ENCODE results near the gene GCA.

GCA gene, protein sequence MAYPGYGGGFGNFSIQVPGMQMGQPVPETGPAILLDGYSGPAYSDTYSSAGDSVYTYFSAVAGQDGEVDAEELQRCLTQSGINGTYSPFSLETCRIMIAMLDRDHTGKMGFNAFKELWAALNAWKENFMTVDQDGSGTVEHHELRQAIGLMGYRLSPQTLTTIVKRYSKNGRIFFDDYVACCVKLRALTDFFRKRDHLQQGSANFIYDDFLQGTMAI

DNA sequence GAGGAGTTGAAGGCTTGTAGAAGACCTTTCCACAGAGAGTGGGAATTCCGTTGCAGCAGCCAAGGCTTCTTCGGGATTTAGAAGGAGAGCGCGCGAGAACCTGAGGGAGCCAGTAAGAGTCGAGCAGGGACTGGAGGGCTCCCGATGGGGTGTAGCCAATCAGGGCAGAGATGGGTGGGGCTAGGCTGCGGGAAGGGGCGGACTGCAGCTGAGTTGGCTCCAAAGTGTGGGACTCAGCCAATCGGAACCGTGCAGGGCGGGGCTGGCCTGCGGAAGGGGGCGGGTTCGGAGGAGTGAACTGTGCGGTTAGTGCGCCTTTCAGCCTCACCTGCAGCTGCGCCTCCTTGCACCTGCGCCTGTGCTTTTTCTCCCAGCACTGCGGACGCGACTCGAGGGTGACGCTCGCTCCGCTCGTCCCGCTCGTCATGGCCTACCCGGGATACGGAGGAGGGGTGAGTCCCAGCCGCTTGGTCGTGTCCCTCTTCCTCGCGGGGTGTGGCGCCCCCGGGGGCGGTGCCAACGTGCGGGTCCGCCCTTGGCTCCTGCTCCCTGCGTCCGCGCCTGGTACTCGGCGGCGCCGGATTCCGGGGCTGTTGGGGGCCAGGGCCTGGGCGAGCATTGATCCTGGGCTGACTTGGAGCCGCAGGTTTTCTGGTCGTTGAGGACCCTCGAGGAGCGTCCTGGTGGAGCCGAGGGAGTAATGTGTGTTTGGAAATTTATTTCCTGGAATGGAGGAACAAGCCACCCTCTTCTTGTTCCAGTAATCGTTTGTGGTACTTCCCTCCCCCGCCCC lies at the start of gene GCA:
Gene GCA, plus strand, starts transcription at position 309 of the 793 bp plus-strand sequence. Its CDS starts 117 bp downstream, at position 426.
- DNase-seq: peak; percentile 98

DNA sequence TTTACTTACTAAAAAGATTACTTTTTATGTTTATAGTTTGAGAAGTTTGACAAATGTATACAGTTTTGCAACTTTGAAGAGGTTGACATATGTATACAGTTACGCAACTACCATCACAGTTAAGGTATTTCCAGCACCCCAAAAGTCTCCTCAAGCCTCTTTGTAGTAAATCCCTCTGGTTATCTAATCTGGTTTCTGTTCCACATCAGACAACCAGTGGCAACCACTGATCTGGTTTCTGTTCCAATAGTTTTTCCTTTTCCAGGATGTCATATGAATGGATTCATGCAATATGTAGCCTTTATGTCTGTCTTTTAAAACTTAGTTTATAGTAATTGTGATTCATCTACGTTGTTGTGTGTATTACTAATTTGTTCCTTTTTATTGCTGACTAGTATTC lies 48.9 kb upstream of the GCA start:
- no peak for DNase-seq

DNA sequence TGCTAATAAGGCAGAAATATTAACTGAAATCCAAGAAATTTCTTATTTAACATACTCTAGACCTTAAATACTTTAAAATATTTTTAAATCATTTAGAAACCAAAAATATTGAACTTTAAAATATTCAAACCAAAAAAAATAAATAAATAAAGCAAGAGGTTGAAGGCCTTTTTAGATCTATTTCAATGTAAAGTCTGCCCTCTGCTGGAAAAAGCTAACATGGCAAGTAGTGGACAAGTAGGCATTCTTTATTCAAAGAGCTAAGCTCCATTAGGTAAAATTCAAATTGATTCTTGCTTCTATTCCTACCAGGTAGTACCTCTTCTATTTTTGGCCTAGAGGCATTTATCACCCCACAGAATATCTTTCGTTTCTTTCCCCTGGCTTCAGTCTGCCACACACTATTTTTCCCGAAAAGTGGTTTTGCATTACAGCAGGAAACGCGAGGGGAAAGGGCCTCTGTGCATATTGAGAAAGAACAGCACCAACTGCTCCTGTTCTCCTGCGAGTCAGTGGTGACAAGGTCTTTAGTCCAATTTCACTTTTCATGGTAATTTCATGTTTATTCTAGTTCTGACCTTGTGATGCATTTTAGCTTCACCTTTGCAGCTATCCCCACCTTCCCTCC lies 45.9 kb upstream of the GCA start:
- peak; percentile 86 for DNase-seq

DNA sequence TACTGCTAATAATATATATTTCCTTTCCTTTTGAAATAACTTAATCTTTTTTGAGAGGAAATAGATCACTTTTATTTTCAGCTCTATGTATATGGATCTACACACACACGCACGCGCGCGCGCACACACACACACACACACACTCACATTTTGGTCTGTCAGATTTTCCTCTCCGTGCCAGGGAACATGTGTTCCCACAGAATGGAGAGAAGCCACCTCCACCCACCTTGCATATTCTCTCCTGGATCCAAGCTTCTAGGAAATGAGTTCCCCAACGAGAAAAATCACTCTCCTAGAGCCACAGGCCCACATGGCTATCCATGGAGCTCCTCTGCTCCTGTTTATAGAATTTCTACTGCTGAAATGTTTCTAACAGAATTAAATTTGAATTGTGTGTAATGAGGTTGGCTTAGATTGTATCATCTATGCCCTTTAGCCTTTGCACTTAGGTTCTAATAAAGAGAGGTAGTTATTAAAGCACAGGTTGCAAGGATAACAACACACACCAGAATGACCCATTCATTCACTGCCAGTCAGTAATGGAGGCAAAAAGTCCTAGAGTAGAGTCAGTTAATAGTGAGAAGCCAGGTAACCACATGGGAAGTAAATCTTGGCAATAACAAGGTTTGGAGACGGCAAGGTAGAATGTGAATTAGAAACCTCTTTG lies 45.1 kb upstream of the GCA start:
- DNase-seq: no peak

DNA sequence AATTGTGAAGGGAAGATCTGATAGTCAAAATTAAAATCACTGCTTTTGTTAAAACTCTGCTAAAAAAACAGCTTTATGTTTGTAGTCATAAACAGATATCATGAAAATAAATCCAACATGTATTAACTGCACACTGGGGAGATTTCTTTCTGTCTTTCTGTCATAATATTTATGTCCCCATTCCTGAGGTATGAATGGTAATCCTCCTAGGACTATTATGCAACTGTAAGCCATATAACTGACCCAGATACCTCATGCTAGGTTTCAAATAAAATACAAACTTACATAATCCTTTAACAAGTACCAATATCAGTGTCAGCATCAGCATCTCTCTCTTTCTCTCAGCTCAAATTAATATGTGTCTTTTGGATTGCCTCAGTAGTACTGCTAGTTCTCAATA lies 43.7 kb upstream of the GCA start:
- no peak for DNase-seq

DNA sequence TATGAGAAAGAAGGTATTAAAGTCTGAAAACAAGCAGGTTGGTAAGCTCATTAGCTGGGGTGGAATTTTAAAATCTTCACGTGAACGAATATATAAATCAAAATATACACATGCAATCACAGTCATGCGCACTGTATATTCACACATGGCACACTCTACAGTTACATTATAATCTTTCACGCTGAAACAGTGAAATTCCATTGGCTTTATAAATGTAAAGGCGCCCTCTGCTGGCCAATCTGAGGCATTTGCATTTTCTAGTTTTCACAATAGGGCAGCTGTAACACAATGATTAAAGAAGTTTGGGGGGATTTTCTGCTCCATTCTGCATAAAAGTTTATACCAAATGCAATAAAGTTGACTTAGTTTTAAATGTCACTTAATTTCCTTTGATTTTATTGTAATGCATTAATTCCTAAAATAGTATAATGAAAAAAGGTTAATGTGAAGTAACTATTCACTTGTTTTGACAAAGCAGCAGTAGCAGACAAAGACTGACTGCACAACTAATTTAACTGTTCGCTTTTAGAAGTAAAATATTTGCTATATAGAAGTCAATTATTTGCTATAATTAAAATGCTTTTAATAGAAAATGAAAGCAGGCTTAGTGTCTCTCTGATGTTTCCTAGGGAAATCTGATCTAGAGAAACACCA lies 42.7 kb upstream of the GCA start:
- peak; percentile 87 for DNase-seq

DNA sequence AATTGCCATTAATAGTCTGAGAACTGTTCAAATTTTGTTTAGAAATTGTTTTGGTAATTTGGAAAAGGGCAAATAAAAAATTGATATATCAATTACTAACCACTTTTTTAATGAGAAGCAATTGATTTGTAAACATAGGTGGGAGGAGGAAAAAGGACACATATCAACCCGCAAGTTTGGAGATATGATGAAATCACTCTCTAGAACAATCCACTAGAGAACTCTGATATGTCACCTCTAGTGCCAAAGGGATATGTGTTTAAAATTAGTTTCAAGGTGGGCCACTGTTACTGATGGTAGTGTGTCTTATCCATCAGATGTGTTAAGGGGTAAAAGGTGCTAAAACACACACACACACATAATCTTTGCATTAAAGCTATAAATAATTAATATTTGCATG lies 42.1 kb upstream of the GCA start:
- DNase-seq: no peak

DNA sequence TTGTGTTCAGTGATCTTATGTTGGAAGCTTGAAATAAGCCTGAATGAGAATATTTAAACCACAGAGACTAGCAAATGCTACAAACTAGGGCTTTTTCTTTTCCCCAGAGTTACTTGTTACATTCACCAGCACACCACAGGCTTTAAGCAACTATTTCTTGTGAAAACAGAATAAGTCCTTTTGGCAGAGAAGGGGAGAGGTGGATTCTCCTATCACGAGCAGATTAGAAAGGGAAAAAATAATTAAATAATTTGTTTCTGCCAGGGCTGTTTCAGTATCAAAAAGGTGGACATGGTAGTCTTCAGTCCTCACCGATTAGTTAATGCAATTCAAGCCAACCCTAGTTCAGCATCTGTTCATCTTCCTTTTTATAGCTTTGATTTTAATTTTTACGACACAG lies 38.0 kb upstream of the GCA start:
- no peak for DNase-seq

DNA sequence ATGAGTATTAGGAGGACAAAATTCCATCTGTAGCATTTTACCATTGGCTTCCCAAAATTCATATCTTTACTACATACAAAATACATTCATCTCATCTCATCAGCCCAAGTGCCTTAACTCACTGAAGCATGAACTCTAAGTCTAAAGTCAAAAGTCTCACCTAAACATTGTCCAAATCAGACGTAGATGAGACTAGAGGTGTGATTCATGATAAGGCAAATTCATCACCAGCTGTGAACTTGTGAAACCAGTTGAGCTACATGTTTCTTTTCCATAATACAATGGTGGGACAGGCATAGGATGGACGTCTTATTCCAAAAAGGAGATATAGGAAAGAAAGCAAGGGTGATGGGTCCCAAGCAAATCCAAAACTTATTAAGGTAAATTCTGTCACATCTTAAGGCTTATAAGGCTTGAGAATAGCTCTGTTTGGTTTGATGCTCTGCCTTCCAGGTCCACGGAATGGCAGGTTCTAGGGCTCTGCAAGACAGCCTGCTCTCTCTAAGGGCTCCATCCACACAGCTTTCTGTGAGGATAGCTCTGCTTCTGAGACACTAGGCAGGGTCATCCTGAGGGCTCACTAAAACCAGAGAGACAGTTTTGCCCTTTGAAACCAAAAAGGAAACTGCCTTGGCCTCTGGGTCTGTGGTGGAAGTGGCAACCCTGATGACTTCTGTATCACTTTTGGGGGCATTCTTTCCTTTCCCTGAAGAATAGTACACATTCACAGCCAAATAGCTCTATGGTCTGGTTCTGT lies 35.0 kb upstream of the GCA start:
- DNase-seq: no peak

DNA sequence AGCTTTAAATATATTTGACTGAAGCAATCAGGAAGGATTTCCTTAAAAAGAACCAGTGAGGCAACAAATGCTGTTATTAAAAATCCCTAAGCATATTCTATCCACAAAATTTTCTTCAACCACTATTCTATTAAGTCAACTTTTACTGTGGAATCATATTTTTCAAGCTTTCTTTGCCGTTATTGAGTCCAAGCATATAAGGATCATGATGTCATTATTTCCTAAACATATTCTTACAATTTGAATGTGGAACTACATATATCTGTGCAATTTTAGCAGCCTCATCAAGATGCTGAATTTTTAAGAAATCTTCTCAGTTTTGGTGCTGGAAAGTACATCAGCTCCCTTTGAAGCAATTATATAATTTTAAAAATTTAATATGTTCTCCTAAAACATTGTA lies 31.1 kb upstream of the GCA start:
- no peak for DNase-seq

DNA sequence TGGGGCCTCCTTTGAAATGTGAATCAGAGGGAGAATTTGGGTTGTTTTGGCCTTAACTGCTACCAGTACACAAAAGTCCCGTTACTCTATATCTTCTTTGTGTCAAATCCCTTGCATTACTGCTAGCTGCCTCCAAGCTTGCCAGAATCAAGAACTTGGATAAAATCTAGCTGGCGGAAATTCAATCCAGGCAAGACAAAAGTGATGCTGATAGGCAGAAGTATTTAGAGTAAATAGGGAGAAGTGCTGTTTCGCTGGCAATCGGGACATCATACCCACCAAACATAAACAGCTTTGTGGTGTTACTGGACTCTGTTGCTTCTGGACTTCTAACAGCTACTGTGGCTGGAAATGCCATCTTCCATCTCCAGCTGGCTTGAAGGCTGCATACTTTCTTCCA lies 28.0 kb upstream of the GCA start:
- peak; percentile 14 for DNase-seq

DNA sequence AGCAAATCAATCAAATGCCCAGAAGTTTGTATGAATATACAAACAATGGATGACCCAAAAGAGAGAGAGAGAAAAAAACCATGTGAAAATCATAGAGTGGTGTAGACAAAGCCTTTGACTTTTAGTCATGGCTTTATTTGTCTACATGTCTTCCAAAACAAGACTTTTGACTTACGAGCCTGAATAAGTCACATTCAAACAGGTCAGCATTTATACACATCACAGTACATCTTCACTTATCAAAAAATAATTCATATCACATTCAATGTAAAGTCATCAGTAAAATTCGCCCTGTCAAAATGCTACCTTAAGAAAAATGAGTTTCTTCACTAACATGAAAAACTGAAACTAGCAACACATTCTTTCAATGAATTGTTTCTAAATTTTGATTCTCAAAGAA lies 27.3 kb upstream of the GCA start:
- DNase-seq: no peak

DNA sequence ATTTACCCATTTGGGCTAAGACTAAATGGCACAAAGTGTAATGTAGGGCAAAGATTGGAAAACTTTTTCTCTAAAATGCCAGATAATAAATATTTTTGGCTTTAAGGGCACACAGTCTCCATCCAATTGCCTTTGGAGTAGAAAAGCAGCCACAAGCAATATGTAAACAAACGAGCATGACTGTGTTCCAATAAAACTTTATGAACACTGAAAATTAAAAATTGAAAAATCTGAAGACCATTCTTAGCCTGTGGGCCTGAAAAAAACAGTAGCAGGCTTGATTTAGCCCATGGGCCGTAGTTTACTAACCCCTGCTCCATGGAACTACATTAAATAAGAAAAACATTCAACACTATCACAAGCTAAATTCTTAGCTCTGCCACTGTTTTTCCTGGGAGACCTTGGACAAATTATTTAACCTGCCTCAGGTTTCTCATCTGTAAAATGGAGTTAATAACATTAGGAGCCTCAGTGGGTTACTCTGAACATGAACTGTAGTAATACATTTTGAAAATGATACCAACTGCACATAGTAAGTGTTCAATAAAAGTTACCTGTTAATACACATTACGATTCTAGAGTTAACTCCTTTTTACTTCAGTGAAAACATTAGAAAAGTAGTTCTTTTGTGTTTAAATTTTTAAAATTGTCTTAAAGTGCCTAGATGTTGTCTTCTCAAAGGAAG lies 26.7 kb upstream of the GCA start:
- peak; percentile 26 for DNase-seq

DNA sequence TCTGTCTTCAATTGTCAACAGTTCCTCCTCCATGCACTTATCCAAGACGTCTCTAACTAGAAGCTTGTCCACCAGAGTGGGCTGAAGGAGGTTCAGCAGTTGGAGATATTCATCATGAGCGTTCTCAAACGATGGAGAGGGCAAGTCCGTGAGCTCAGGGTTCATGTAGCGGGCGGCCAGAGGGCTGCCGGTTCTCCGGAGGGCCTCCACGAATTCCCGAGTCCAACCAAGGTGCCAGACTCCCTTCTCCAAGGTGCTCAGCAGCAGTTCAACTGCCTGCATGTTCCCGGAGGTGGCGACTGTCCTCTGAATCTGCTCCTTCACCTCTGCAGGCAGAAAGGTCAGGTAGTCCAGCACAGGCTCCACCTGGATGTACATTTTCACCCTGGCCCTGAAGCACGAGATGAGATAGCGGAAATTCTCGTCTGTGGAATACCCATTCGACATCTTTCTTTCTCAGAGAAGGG lies 26.0 kb upstream of the GCA start:
- DNase-seq: peak; percentile 69

DNA sequence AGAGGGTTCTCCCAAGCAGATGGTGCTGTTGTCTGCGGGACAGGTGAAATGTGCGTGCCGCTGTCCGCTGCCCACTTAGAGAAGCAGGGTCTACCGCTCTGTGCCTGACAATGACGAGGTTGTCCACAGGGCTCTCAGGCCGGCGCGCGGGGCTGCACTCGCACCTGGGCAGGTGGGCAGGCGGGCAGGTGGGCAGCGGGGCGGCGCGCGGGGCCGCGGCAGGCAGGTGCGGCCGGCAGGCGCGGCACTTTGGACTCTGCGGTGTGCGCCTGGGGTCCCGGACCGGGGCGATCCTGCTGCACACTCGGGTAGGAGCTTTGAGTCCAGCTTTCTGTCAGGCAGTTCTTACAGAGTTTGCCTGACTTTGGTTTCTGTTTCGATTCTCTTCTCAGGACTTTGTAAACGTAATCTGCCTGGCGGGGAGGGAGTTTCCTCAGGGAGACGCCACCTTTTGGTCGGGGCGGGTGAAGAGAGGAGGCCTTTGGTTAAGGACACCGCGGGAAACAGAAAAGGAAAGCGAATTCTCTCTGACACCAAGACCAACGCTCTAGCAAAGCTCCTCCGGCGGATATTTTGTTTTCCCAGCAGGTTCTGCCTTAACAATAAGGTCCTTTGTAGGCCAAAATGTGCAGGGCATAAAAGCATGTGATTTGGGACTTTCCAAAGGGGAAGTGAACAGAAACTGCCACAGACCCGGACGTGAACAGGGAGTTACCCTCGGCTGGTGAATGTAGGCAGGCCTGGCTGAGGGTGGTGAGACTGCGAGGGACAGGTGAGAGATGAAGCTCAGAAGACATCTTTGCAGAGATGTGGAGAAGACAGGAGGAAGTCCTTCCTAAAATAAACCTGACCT lies 25.4 kb upstream of the GCA start, which contains the start of gene IFIH1:
Gene IFIH1, minus strand, starts transcription at position 357 of the 853 bp plus-strand sequence. CDS start 377 bp downstream, outside the sequence.
- peak; percentile 94 for DNase-seq

DNA sequence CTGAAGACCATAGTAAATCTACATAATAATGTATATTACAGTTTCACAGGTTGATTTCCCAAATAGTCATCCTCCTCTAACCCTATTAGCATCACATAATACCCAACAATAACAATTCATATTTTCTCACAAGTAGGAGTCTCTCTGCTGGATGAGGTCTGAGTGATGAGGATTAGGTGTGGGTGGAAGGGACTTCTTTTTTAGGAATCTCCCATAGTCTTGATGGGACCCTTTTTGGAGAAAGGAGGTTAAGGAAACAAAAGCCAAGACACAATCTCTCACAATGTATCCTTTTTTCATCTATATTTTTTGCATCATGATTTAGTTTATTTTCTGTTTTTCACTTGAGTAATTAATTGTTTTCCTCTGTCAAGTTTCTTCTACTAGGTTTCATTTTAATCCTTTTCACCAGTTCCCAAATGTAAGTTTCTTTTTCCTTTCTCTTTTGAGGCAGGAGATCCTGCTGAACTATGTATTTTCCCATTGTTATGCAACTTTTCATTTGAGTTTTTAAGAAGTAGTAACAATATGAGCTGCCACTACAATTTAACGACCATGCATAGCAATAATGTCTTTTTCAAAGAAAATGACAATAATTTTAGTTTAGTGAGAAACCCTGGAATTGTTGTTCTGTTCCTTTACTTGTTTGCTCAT lies 22.9 kb upstream of the GCA start:
- DNase-seq: no peak

DNA sequence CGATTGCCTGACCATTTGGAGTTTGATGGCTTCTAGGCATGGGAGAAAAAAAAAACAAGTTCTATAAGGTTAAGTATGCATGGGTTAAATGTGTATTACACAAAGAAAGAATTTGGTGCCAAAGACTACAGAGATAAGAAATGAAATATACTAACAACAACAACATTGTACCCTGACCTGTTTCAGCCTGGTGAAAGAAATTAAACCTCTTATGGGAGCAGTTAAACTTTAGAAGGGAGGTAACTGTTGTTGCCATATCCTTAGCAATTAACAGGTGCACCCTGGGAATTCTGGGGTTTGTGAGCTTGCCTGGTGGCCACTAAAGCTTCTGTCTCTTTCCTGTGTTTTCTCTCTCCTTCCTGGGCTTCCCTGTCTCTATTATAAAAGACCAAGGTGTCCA lies 19.0 kb upstream of the GCA start:
- no peak for DNase-seq

DNA sequence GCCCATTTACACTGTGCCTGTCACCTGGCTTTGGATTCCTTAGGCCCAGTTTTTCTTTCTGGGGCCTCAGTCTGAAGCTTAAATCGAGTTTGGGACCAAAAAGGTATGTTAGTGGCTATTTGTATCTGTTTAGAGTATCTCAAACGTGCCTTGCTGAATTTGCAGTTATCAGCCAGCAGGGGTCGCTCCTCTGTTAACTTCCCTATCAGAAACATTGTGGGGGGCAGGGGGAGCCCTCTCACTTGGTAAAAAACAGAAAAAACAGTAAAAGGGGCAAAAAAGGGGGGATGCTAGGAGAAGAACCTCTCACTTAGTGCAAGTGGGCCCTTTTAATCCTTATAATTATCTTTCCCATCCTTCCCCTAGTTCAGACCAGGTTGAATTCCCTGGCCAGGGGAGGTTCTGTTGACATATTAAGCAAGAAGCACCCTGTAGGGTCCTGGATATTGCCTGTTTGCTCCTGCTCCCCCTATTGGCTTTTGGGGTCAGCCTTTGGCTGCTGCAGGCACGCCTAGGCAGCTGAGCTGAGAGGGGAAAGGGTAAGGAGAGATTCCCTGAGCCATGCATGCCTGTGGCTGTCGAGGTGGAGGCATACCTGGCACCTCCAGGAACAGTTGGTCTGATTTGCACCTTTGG lies 16.7 kb upstream of the GCA start:
- peak; percentile 66 for DNase-seq

DNA sequence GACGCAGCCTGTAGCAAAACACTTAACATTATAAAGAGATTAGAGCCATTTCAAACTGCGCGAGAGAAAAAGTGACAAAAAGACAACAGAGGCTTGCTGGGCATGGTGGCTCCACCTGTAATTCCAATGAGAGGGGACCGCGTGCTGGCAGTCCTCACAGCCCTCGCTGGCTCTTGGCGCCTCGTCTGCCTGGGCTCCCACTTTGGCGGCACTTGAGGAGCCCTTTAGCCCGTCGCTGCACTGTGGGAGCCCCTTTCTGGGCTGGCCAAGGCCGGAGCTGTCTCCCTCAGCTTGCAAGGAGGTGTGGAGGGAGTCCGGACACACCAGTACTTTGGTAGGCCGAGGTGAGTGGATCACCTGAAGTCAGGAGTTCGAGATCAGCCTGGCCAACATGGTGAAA lies 16.1 kb upstream of the GCA start:
- DNase-seq: no peak

Data from hematopoietic multipotent progenitor cell treated with erythropoietin and hydrocortisone succinate and interleukin-3 and kit ligand, for 6 days (in vitro differentiated cells).